HCT116 (cell line): ENCODE results near the gene ADGRB3. TPM values are rescaled to one million over a fixed set of nuclear protein-coding genes. Genes with fewer than 3 reads are reported as not detected.

ENCODE experiments used
- ATAC-seq: fragments of 200-7000 bp; cut with Tn5 transposase; 2 replicates; pipeline ENCODE4 v1.9.1; 2020; ENCODE audit warnings: mild to moderate bottlenecking, moderate library complexity
- BruUV-seq: library from RNA; stranded (reverse); fragments of 400-500 nt; replicated peaks from 2 replicates; lab custom pipeline; 2021; lab: Mats Ljungman, UMichigan
- CTCF ChIA-PET: fragments of 300-600 bp; sonication (Branson Sonifier 250); formaldehyde crosslinking; loops from one replicate; lab custom pipeline; 2021; ENCODE audit warnings: antibody characterized with exemption; lab: Charles Lee
- POLR2A ChIA-PET: fragments of 300-600, 350-600 bp; sonication (Branson Sonifier 250); formaldehyde crosslinking; loops from one replicate; lab custom pipeline; 2021; ENCODE audit warnings: antibody characterized with exemption; lab: Charles Lee
- RAD21 ChIA-PET, 2 experiments: fragments of 300-600 bp; sonication (Branson Sonifier 250); formaldehyde crosslinking; loops; one replicate each; lab custom pipeline; 2023; ENCODE audit warnings: low total read pairs in 2 of 2; ENCODE audit not compliant: uncharacterized antibody in 2 of 2, unreplicated experiment in 2 of 2, low non-redundant PET in 1 of 2; lab: Charles Lee
- DNase-seq: peaks from one replicate; pipeline ENCODE4 v3.0.0-alpha.2; 2010; ENCODE audit warnings: low read depth, low spot score
- H2AFZ ChIP-seq: fragments of 200-600 bp; shearing (Covaris generic), sonication (generic); 2 replicates; pipeline ENCODE4 v1.6.1; 2017; ENCODE audit warnings: low read depth, mixed run types, mixed read lengths, antibody characterized with exemption, low read length; ENCODE audit not compliant: poor library complexity, severe bottlenecking
- H3K27ac ChIP-seq: 2 replicates; pipeline ENCODE4 v1.5.1; 2012; ENCODE audit warnings: low read depth, low read length
- H3K27me3 ChIP-seq: fragments of 200-600 bp; sonication (generic); 2 replicates; pipeline ENCODE4 v1.6.1; 2016; ENCODE audit warnings: mixed run types, low read length, mixed read lengths; ENCODE audit not compliant: insufficient read depth
- H3K36me3 ChIP-seq, 2 experiments: fragments of 200-500 bp in 1 of 2; fragments of 200-600 bp in 1 of 2; sonication (Bioruptor generic) in 1 of 2; sonication (generic) in 1 of 2; 2 replicates each; pipeline versions ENCODE4 v1.5.1 to v1.6.1; 2014 to 2016; ENCODE audit warnings: low read length in 2 of 2, inconsistent platforms in 1 of 2, mixed read lengths in 1 of 2, mixed run types in 1 of 2; ENCODE audit not compliant: insufficient read depth in 2 of 2, control insufficient read depth in 1 of 2
- H3K4me1 ChIP-seq, 2 experiments: fragments of 200-600 bp in 1 of 2; sonication (generic) in 1 of 2; 2 replicates each; pipeline versions ENCODE4 v1.5.1 to v1.6.1; 2012 to 2017; ENCODE audit warnings: low read length in 2 of 2, inconsistent platforms in 1 of 2, mild to moderate bottlenecking in 1 of 2, mixed read lengths in 1 of 2, mixed run types in 1 of 2, moderate library complexity in 1 of 2; ENCODE audit not compliant: insufficient read depth in 2 of 2, control insufficient read depth in 1 of 2
- H3K4me2 ChIP-seq: fragments of 200-600 bp; sonication (generic); 2 replicates; pipeline ENCODE4 v1.6.1; 2017; ENCODE audit warnings: mixed run types, low read length, mixed read lengths
- H3K4me3 ChIP-seq, 2 experiments: fragments of 200-600 bp in 1 of 2; sonication (generic) in 1 of 2; replicated peaks in 1 of 2; 2 replicates each; pipeline ENCODE4 v1.5.1; 2011 to 2016; ENCODE audit warnings: low read length in 2 of 2, control low read depth in 1 of 2, low read depth in 1 of 2, mild to moderate bottlenecking in 1 of 2, mixed read lengths in 1 of 2, mixed run types in 1 of 2
- H3K79me2 ChIP-seq: fragments of 200-600 bp; sonication (generic); 2 replicates; pipeline ENCODE4 v1.6.1; 2017; ENCODE audit warnings: mild to moderate bottlenecking, mixed run types, low read length, moderate library complexity, mixed read lengths; ENCODE audit not compliant: insufficient read depth
- H3K9ac ChIP-seq: fragments of 200-600 bp; sonication (generic); 2 replicates; pipeline ENCODE4 v1.6.1; 2016; ENCODE audit warnings: low read length, mixed read lengths
- H3K9me2 ChIP-seq: fragments of 200-600 bp; sonication (generic), shearing (Covaris generic); 2 replicates; pipeline ENCODE4 v1.6.1; 2017; ENCODE audit warnings: mixed run types, mild to moderate bottlenecking, moderate library complexity; ENCODE audit not compliant: insufficient read depth
- H3K9me3 ChIP-seq, 2 experiments: fragments of 200-500 bp in 1 of 2; fragments of 200-600 bp in 1 of 2; sonication (Bioruptor generic) in 1 of 2; sonication (generic) in 1 of 2; 2 replicates each; pipeline ENCODE4 v1.6.1; 2014 to 2017; ENCODE audit warnings: low read length in 2 of 2, mixed read lengths in 2 of 2, inconsistent platforms in 1 of 2, low read depth in 1 of 2, mild to moderate bottlenecking in 1 of 2, mixed run types in 1 of 2, moderate library complexity in 1 of 2; ENCODE audit not compliant: control insufficient read depth in 1 of 2, insufficient read depth in 1 of 2
- H4K20me1 ChIP-seq: fragments of 200-600 bp; sonication (generic), shearing (Covaris generic); 2 replicates; pipeline ENCODE4 v1.6.1; 2017; ENCODE audit warnings: mixed run types, mild to moderate bottlenecking, moderate library complexity; ENCODE audit not compliant: insufficient read depth
- CEBPB ChIP-seq: IDR thresholded peaks from 2 replicates; pipeline ENCODE4 v1.6.1; 2012; ENCODE audit warnings: low read depth
- EZH2 ChIP-seq: fragments of 200-600 bp; sonication (generic); IDR thresholded peaks from 2 replicates; pipeline ENCODE4 v1.6.1; 2017; ENCODE audit warnings: antibody characterized with exemption, mixed run types
- JUND ChIP-seq: IDR thresholded peaks from 2 replicates; pipeline ENCODE4 v1.6.1; 2012
- POLR2AphosphoS5 ChIP-seq: IDR thresholded peaks from 2 replicates; pipeline ENCODE4 v1.6.1; 2011; ENCODE audit warnings: mild to moderate bottlenecking, low read depth, low read length, moderate library complexity
- SIN3A ChIP-seq: IDR thresholded peaks from 2 replicates; pipeline ENCODE4 v1.6.1; 2012; ENCODE audit warnings: low read depth
- SRF ChIP-seq: IDR thresholded peaks from 2 replicates; pipeline ENCODE4 v1.6.1; 2012; ENCODE audit warnings: low read depth
- YY1 ChIP-seq: IDR thresholded peaks from 2 replicates; pipeline ENCODE4 v1.6.1; 2011; ENCODE audit warnings: low read length, low read depth, moderate library complexity, mild to moderate bottlenecking; ENCODE audit not compliant: insufficient replicate concordance; ENCODE audit errors: extremely low read depth
- intact Hi-C: fragments of 100-400 bp; cut with micrococcal nuclease; formaldehyde crosslinking; loops from 2 replicates; pipeline ENCODE4 v1.10.0; 2022
- total RNA-seq: library from RNA; stranded (reverse); gene quantifications from one replicate; pipeline ENCODE4 v1.2.1, GENCODE V29; 2021; ENCODE audit not compliant: unreplicated experiment
- TF ChIP-seq, protein P1 (sequence below): IDR thresholded peaks from 2 replicates; pipeline ENCODE4 v1.6.1; 2012; ENCODE audit warnings: low read depth
- TF ChIP-seq, protein P2 (sequence below): IDR thresholded peaks from 2 replicates; pipeline ENCODE4 v1.6.1; 2012

Gene ADGRB3
- total RNA-seq, 1 experiment from 2014 or later = not detected

DNA sequence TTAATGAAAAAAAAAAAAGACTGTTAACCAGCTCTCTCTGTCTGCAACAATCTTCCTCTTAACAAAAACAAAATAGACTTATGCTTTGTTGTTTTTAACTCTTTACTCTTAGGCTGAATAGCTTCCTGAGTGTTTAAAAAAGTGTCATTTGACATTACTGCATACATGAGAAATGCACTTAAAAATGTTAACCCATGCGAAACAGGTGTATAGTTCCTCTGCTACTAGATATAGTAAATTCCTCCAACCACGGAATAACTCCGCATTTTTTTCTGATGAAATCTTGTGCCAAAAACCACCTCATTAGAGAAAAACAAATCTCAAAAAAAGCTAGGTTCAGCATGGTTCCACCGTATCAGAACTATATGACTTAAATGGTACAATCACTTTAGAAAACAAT, 426.0 kb downstream of the ADGRB3 start (continued):
- no peak for TF ChIP-seq POLR2AphosphoS5
- no peak for TF ChIP-seq EZH2

GRCh38 chr6:69063401-69063800, 428.3 kb downstream of the ADGRB3 start:
- Histone ChIP-seq H2AFZ (no peak overlapping the region), H3K27ac (no peak overlapping the region), H3K9me2 (no peaks in the 10 kb centered on the region), H3K4me3 (no peak overlapping the region), H4K20me1 (no peaks in the 10 kb centered on the region), H3K9ac (no peak overlapping the region), H3K9me3 (peaks cover 0 to 9% of the 10 kb centered on the region in 2 experiments; a peak in 1 of 4 replicates), H3K4me2 (no peak overlapping the region), H3K79me2 (no peaks in the 10 kb centered on the region), H3K36me3 (no peaks in the 10 kb centered on the region), H3K27me3 (no peaks in the 10 kb centered on the region), H3K4me1 (no peaks in the 10 kb centered on the region)
- ATAC-seq = no peak
- DNase-seq = no peak
- TF ChIP-seq JUND = no peak
- TF ChIP-seq, protein P1, sequence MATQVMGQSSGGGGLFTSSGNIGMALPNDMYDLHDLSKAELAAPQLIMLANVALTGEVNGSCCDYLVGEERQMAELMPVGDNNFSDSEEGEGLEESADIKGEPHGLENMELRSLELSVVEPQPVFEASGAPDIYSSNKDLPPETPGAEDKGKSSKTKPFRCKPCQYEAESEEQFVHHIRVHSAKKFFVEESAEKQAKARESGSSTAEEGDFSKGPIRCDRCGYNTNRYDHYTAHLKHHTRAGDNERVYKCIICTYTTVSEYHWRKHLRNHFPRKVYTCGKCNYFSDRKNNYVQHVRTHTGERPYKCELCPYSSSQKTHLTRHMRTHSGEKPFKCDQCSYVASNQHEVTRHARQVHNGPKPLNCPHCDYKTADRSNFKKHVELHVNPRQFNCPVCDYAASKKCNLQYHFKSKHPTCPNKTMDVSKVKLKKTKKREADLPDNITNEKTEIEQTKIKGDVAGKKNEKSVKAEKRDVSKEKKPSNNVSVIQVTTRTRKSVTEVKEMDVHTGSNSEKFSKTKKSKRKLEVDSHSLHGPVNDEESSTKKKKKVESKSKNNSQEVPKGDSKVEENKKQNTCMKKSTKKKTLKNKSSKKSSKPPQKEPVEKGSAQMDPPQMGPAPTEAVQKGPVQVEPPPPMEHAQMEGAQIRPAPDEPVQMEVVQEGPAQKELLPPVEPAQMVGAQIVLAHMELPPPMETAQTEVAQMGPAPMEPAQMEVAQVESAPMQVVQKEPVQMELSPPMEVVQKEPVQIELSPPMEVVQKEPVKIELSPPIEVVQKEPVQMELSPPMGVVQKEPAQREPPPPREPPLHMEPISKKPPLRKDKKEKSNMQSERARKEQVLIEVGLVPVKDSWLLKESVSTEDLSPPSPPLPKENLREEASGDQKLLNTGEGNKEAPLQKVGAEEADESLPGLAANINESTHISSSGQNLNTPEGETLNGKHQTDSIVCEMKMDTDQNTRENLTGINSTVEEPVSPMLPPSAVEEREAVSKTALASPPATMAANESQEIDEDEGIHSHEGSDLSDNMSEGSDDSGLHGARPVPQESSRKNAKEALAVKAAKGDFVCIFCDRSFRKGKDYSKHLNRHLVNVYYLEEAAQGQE = no peak
- TF ChIP-seq CEBPB = no peak
- TF ChIP-seq SRF = no peak
- no peak for TF ChIP-seq YY1
- TF ChIP-seq, protein P2, sequence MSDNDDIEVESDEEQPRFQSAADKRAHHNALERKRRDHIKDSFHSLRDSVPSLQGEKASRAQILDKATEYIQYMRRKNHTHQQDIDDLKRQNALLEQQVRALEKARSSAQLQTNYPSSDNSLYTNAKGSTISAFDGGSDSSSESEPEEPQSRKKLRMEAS = no peak
- TF ChIP-seq SIN3A = no peak
- no peak for TF ChIP-seq POLR2AphosphoS5
- RAD21 ChIA-PET = no interaction called here
- CTCF ChIA-PET = no interaction called here
- no TSS peak for BruUV-seq
- POLR2A ChIA-PET = no interaction called here
- intact Hi-C loops = no loop called here
